ENCODE data around the gene ADAMTS8. TPM values are rescaled to one million over a fixed set of nuclear protein-coding genes. Genes with fewer than 3 reads are reported as not detected.

Gene ADAMTS8
- total RNA-seq, 1 donor from 2014 or later = not detected

DNA sequence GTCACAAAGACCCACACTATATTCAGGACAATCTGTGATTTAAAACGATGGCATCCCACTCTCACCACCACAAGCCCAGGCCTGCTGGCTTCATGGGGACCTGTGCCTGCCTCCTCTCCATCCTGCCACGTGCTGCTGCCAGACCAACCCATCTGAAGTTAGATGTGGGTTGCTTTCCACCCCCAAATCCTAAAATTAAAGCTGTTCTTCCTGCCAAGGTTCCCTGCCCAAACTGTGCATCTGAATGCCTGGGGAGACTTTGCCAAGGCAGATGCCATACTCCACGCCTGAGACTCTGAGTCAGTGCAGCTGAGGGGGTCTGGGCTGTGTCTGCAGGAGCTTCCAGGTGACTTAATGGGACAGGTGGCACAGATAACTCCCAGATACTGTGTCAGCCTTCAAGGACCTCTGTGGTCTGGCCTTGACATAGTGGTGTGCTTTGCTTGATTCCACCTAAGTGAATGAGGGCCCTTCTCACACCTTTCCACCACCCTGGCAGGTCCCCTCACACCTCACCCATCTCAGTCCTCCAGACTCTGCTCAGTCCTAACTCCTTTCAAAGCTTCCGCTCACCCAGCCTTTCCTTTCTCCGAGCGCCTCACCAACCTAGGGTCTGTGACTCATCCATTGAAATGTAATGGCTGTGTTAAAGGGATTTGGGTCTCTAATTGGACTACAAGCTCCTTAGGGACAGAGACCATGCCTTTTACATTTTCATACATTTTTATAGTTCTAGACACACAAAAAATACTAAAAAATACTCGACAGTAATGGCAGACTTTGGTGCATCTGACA, 18.6 kb downstream of the ADAMTS8 start:
- TF ChIP-seq, protein P1, sequence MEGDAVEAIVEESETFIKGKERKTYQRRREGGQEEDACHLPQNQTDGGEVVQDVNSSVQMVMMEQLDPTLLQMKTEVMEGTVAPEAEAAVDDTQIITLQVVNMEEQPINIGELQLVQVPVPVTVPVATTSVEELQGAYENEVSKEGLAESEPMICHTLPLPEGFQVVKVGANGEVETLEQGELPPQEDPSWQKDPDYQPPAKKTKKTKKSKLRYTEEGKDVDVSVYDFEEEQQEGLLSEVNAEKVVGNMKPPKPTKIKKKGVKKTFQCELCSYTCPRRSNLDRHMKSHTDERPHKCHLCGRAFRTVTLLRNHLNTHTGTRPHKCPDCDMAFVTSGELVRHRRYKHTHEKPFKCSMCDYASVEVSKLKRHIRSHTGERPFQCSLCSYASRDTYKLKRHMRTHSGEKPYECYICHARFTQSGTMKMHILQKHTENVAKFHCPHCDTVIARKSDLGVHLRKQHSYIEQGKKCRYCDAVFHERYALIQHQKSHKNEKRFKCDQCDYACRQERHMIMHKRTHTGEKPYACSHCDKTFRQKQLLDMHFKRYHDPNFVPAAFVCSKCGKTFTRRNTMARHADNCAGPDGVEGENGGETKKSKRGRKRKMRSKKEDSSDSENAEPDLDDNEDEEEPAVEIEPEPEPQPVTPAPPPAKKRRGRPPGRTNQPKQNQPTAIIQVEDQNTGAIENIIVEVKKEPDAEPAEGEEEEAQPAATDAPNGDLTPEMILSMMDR (IDR thresholded peaks at IDR 0.05; ENCODE audit: insufficient read depth, low read length, poor library complexity, severe bottlenecking) = no peak
- Histone ChIP-seq H3K4me3 (ENCODE audit: low read depth, low read length) (no peak overlapping the region), H3K27me3 (ENCODE audit: control insufficient read depth, insufficient read depth, low read length) (no peaks in the 10 kb centered on the region), H3K36me3 (ENCODE audit: control insufficient read depth, insufficient read depth, low read length) (no peaks in the 10 kb centered on the region)
- no peak for DNase-seq (ENCODE audit: low read depth)

DNA sequence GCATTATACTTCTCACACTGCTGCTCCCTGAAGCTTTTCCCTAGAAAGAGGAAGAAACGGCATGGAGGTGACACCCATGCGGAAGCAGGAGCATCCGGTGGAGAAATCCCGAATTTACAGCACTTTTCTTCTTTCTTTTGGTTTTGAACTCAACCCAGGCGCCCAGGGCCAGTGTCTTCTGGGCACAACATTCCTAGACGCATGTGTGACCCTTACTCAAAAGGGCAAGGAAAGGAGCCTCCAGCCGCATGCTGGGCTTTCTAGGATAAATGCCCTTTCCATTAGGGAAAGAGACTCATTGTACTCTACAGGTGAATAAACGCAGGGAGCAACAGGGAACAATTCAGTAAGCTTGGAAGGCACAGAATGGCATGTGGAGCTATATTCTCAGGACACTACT, 19.5 kb downstream of the ADAMTS8 start:
- DNase-seq (ENCODE audit: low read depth) = no peak
- Histone ChIP-seq H3K36me3 (ENCODE audit: control insufficient read depth, insufficient read depth, low read length) (no peaks in the 10 kb centered on the region), H3K4me3 (ENCODE audit: low read depth, low read length) (no peak overlapping the region), H3K27me3 (ENCODE audit: control insufficient read depth, insufficient read depth, low read length) (no peaks in the 10 kb centered on the region)
- TF ChIP-seq, protein P1 (IDR thresholded peaks at IDR 0.05; ENCODE audit: insufficient read depth, low read length, poor library complexity, severe bottlenecking) = no peak

DNA sequence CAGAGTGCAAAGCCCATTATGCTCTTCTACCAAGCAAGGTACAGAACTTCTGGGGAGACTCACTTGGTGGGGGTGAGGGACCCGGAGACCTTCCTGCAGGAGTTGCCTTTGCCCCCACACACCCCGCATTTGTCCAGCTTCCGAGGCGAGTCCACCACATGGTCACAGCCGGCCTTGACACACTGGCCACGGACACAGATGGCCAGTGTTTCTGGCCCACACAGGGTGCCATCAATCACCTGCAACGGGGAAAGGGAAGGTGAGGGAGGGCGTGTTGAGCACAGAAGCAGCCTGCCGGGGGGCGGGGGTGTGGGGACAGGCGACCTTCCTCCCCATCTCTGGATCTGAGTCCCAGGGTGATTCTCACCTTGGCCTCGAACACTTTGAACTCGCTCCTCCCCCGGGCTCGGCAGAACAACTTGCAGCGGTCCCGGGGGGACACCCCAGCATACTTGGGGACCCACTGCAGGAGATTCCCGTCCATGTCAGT, 20.0 kb downstream of the ADAMTS8 start:
- DNase-seq (ENCODE audit: low read depth) = no peak
- Histone ChIP-seq H3K36me3 (ENCODE audit: control insufficient read depth, insufficient read depth, low read length) (no peaks in the 10 kb centered on the region), H3K4me3 (ENCODE audit: low read depth, low read length) (no peak overlapping the region), H3K27me3 (ENCODE audit: control insufficient read depth, insufficient read depth, low read length) (no peaks in the 10 kb centered on the region)
- TF ChIP-seq, protein P1 (IDR thresholded peaks at IDR 0.05; ENCODE audit: insufficient read depth, low read length, poor library complexity, severe bottlenecking) = no peak

DNA sequence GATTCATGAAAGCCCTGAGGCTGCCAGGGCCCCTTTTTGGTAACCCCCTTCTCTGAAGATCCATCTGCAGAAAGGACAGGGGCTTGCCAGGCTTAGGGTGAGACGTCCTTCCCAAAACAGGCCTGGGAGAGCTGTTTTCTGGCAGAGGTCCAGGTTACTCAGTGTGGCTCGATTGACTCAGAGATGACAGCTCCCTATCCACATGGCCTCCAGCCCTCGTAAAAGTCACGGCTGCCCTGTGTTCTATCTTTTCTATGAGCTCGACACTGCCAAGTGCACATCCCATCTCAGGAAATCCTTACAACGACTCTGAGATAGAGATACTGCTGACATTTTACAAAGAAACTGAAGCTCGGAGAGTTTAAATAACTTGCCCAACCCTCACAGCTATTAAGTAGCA, 20.4 kb downstream of the ADAMTS8 start:
- DNase-seq (ENCODE audit: low read depth) = no peak
- Histone ChIP-seq H3K4me3 (ENCODE audit: low read depth, low read length) (no peak overlapping the region), H3K36me3 (ENCODE audit: control insufficient read depth, insufficient read depth, low read length) (no peaks in the 10 kb centered on the region), H3K27me3 (ENCODE audit: control insufficient read depth, insufficient read depth, low read length) (no peaks in the 10 kb centered on the region)
- TF ChIP-seq, protein P1 (IDR thresholded peaks at IDR 0.05; ENCODE audit: insufficient read depth, low read length, poor library complexity, severe bottlenecking) = no peak

DNA sequence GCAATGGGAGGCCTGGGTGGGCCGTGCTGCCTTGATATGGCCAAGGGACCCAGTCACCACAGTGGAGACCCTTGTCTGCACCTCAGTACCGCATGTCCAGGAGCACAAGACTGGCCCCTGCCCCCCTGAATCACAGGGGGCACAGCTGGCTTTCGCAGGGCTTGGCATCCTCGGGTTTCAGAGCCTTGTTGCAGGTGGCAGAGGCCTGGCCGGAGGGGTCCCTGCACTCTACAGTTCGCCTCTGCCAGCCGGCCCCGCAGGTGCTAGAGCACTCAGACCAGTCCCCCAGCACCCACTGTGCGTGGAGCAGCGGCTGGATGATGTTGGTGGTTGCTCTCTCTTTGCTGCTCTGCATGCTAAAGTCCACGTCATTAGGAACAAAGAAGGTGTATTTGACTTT, 23.0 kb downstream of the ADAMTS8 start:
- no peak for DNase-seq (ENCODE audit: low read depth)
- TF ChIP-seq, protein P1 (IDR thresholded peaks at IDR 0.05; ENCODE audit: insufficient read depth, low read length, poor library complexity, severe bottlenecking) = no peak
- Histone ChIP-seq H3K36me3 (ENCODE audit: control insufficient read depth, insufficient read depth, low read length) (no peaks in the 10 kb centered on the region), H3K27me3 (ENCODE audit: control insufficient read depth, insufficient read depth, low read length) (peaks cover 6% of the 10 kb centered on the region), H3K4me3 (ENCODE audit: low read depth, low read length) (no peak overlapping the region)

DNA sequence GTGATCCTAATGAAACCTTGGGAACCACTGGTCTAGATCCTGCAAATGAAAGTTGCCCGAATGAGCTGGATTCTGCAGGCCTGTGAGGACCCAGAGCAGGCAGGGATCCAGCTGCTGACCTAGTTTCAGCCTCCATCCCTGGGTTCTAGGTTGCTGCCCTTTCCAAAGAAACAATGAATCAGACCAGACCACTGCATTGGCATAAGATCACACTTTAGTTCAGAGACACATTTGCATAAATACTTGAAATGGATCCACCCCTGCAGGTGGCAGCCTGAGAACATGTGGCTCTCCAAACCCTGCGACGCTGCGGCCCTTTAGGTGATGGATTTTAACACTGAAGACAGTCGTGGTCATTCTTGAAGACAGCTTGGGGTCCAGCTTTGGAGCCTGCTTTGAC, 23.7 kb downstream of the ADAMTS8 start:
- Histone ChIP-seq H3K4me3 (ENCODE audit: low read depth, low read length) (no peak overlapping the region), H3K36me3 (ENCODE audit: control insufficient read depth, insufficient read depth, low read length) (no peaks in the 10 kb centered on the region), H3K27me3 (ENCODE audit: control insufficient read depth, insufficient read depth, low read length) (peaks cover 10% of the 10 kb centered on the region)
- no peak for DNase-seq (ENCODE audit: low read depth)
- TF ChIP-seq, protein P1 (IDR thresholded peaks at IDR 0.05; ENCODE audit: insufficient read depth, low read length, poor library complexity, severe bottlenecking) = no peak

All from kidney epithelial cell (primary cell).